LNCaP clone FGC (cell line): ENCODE measurements around the gene ALOX15.

ENCODE experiments used
- DNase-seq: peaks from one replicate; pipeline ENCODE4 v3.0.0-alpha.2; 2011; ENCODE audit warnings: low read depth
- H3K4me3 ChIP-seq: 2 replicates; pipeline ENCODE4 v1.5.1; 2011; ENCODE audit warnings: mild to moderate bottlenecking, low read depth, low read length, control low read depth
- TF ChIP-seq, protein P1 (sequence below): IDR thresholded peaks from 2 replicates; pipeline ENCODE4 v1.5.1; 2012; ENCODE audit warnings: mild to moderate bottlenecking; ENCODE audit not compliant: control insufficient read depth, insufficient read depth; ENCODE audit errors: extremely low read depth

The ALOX15 gene

DNA sequence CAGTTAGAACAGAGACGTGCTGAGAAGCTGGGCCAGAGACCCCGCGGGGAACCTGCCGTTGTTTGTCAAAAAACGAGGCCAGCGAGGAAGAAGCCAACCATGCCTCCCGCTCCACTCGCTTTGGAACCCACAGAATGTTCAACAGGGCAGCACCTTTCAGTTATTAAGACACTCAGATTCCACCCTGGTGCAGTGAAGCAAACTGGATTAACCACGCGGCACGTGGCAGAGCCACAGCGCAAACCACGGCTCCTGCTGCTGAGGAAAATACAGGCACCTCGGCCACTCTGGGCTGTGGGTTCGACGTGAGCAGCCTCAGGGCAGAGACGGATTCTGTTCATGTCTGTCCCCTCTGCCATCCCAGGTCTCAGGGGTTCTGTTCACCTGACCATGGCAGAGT lies 24.4 kb downstream of the ALOX15 start:
- TF ChIP-seq, protein P1, sequence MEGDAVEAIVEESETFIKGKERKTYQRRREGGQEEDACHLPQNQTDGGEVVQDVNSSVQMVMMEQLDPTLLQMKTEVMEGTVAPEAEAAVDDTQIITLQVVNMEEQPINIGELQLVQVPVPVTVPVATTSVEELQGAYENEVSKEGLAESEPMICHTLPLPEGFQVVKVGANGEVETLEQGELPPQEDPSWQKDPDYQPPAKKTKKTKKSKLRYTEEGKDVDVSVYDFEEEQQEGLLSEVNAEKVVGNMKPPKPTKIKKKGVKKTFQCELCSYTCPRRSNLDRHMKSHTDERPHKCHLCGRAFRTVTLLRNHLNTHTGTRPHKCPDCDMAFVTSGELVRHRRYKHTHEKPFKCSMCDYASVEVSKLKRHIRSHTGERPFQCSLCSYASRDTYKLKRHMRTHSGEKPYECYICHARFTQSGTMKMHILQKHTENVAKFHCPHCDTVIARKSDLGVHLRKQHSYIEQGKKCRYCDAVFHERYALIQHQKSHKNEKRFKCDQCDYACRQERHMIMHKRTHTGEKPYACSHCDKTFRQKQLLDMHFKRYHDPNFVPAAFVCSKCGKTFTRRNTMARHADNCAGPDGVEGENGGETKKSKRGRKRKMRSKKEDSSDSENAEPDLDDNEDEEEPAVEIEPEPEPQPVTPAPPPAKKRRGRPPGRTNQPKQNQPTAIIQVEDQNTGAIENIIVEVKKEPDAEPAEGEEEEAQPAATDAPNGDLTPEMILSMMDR: no peak
- no peak overlapping the region for H3K4me3 ChIP-seq
- no peak for DNase-seq

DNA sequence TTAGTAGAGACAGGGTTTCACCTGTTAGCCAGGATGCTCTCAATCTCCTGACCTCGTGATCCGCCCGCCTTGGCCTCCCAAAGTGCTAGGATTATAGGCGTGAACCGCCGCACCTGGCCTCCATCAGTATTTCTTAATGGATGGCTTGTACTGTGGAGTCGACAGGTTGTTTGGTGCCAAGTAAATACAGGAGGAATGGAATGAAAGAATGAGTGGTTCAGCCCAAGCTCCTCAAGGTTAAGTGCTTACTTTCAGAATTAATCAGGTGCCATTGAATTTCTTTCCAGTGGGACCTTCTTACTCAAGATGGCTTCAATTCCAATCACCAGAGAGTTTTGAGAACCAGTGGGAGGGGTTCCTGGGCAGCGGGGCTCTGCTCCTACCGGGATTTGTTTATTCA lies 25.0 kb downstream of the ALOX15 start:
- TF ChIP-seq, protein P1: no peak
- DNase-seq: no peak
- H3K4me3 ChIP-seq: no peak overlapping the region

DNA sequence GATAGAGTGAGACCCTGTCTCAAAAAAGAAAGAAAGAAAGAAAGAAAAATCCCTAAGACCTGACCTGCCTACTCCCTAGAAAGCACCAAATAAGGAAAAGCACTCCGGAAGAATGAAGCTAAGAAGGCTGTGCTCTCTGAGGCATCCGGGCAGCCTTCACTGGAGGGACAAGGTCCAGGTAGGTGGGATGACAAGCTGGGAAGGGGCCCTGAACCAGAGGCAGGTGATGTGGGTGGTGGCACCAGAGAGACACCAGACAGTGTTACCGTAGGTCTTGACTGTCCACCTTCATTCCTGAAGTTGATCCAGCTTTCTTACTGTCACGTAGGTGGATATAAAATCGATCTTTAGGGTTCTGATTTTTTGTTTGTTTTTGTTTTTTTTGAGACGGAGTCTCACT lies 30.8 kb downstream of the ALOX15 start:
- no peak for DNase-seq
- no peak overlapping the region for H3K4me3 ChIP-seq
- TF ChIP-seq, protein P1: no peak

DNA sequence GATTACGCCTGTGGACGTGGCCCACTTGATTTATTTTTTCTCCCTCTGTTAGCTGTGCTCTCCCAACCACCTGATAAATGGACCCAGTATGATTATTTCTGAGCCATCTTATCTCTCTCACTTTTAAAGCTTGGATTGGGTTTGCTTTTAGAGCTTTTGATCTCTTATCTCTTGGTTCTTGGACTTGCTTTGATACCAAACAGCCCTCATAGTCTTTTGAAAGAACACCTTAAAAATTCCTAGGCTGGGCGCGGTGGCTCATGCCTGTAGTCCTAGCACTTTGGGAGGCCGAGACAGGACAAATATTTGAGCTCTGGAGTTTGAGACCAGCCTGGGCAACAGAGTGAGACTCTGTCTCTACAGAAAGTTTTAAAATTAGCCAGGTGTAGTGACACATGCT lies 31.3 kb downstream of the ALOX15 start:
- TF ChIP-seq, protein P1: no peak
- H3K4me3 ChIP-seq: no peak overlapping the region
- DNase-seq: no peak

DNA sequence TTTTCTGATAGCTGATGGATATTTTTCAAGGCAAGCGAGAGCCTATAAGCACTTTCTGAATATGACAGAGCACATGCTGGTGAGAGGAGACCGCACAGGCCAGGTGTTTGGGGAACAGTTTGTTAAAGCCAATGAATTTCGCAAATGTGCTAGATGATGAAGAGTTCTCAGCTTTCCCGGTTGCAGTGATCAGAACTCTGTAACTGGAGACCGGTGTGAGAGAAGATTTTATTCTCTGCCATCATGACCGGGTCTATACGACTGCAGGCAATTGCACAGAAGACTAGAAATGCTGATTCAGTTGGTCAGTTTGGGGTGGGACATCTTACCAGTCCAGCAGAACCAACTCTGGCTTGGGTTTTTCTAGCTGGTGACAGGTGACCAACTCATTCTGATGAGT lies 31.7 kb downstream of the ALOX15 start:
- TF ChIP-seq, protein P1: no peak
- no peak for DNase-seq
- no peak overlapping the region for H3K4me3 ChIP-seq

DNA sequence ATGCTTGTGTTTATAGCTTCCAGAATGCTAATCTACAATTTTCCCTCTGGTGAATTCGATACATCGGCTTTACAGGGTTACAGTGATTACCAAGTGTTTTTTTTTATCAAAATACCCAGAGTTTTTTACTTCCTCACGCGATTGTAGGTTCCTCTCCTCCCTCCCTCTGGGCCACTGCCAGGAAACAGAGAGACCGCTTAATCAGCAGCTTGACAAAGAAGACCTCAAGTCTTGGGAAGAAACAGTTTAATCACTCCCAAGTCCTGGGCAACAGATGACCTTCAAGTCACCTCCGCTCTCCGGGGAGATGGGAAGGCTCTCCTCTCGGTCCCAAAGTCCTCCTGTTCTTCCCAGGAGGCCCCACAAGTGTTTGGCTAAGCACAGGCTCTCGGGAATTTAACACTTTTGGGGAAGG lies 33.7 kb downstream of the ALOX15 start:
- no peak for DNase-seq
- TF ChIP-seq, protein P1: no peak
- H3K4me3 ChIP-seq: no peak overlapping the region

DNA sequence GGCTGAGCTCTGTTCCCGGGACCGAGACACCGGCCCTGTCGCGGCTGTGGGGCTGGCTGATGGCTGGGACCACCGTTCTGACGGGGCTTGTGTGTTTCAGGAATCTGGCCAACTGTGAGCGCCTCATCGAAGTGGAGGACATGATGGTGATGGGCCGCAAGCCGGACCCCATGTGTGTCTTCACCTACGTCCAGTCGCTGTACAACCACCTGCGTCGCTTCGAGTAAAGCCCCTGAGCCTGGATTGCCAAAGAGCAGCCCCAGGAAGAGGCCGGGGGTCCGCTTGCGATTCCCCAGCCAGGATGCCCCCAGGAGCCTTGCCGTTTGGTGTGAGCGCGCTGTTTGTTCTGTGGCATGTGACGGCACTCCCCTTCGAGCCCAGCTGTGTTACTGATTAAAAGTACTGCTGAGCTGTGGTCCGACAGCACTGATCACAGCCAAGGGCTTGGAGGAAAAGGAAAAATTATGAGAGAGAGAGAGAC lies 34.2 kb downstream of the ALOX15 start:
- no peak overlapping the region for H3K4me3 ChIP-seq
- DNase-seq: no peak
- TF ChIP-seq, protein P1: no peak
